HEK293T (cell line): ENCODE results near the gene CMKLR1.

Experiments
- BHLHE40 ChIP-seq: fragments of 450-650 bp; IDR thresholded peaks from 2 replicates; pipeline ENCODE4 v1.6.1; 2016; ENCODE audit warnings: mild to moderate bottlenecking, moderate library complexity, borderline replicate concordance
- CTBP1 ChIP-seq: fragments of 450-650 bp; IDR thresholded peaks from 2 replicates; pipeline ENCODE4 v1.6.1; 2016; ENCODE audit warnings: borderline replicate concordance
- HDGF ChIP-seq: fragments of 450-650 bp; IDR thresholded peaks from 2 replicates; pipeline ENCODE4 v1.6.1; 2017; ENCODE audit warnings: antibody characterized with exemption, borderline replicate concordance
- L3MBTL2 ChIP-seq: fragments of 450-650 bp; conservative IDR thresholded peaks from 2 replicates; pipeline ENCODE4 v1.6.1; 2016; ENCODE audit warnings: mild to moderate bottlenecking
- SP1 ChIP-seq: fragments of 450-650 bp; IDR thresholded peaks from 2 replicates; pipeline ENCODE4 v1.6.1; 2017

DNA sequence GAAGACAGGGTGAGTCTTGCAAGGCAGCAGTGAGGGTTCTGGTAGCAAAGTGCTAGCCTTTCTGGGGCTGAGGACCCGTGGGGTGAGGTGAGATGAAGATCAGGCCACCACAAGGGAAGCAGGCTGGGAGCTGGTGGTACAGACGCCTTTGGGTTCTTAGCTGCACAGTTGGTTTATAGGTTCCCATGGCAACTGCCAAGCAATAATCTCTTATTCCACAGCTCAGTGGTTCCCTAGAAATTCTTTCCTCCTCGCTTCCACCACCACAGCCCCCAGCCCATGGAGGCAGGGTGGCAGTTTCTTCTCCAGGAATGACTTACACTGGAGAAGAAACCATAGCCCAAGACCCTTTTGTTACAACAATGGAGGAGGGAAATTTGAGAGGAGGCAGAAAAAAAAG is 82.1 kb downstream of the CMKLR1 start:
- no peak for TF ChIP-seq CTBP1
- TF ChIP-seq BHLHE40, result no peak
- no peak for TF ChIP-seq L3MBTL2
- no peak for TF ChIP-seq SP1
- no peak for TF ChIP-seq HDGF
